ENCODE data around the gene SEZ6.

The SEZ6 gene

DNA sequence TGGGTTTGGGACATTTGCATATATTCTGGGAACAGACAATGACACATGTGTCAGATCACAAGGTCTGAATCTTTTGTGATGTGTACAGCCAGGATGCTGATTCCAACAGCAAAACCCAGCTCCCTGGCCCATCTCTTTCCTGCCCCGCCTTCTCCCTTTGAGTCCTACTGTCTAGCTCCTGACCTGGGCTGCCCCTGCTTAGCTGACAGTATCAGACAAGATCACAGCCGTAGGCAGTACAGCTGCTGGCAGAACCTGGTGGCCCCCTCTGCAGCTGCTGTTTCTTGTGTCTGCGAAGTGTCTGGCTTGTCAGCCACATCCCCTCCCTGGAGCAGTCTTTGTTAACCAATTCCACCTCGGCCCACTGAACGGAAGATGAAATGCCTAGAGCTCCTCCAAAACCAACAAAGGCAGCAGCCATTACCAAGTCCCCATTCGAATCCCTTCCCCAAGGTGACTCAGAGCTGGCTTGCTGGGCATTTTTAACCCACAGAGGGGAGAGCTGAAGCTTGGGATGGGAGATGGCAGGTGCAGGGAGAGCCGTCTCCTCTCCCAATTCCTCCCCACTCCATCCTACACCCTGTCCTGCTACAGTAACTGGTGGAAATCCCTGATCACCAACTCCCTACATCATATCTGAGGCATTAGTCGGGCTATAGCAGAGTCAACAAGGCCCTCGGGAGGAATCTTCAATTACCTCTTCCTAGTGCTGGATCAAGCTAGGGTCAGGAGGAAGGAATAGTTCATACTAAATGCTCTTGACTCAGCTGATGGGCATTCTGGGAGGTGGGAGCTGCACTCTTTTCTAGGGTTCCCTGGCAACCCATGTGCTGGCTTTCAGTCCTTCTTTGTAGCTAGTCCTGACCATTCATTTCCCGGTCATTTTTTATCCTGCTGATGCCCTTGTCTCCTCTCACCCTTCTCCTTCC lies 42.9 kb upstream of the SEZ6 start:
- peak; percentile 16 for FAIRE-seq
- TF ChIP-seq, protein P1, sequence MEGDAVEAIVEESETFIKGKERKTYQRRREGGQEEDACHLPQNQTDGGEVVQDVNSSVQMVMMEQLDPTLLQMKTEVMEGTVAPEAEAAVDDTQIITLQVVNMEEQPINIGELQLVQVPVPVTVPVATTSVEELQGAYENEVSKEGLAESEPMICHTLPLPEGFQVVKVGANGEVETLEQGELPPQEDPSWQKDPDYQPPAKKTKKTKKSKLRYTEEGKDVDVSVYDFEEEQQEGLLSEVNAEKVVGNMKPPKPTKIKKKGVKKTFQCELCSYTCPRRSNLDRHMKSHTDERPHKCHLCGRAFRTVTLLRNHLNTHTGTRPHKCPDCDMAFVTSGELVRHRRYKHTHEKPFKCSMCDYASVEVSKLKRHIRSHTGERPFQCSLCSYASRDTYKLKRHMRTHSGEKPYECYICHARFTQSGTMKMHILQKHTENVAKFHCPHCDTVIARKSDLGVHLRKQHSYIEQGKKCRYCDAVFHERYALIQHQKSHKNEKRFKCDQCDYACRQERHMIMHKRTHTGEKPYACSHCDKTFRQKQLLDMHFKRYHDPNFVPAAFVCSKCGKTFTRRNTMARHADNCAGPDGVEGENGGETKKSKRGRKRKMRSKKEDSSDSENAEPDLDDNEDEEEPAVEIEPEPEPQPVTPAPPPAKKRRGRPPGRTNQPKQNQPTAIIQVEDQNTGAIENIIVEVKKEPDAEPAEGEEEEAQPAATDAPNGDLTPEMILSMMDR (IDR thresholded peaks at IDR 0.05; ENCODE audit: insufficient read depth, missing control alignments): no peak
- no peak for DNase-seq (ENCODE audit: insufficient read length, low spot score)

DNA sequence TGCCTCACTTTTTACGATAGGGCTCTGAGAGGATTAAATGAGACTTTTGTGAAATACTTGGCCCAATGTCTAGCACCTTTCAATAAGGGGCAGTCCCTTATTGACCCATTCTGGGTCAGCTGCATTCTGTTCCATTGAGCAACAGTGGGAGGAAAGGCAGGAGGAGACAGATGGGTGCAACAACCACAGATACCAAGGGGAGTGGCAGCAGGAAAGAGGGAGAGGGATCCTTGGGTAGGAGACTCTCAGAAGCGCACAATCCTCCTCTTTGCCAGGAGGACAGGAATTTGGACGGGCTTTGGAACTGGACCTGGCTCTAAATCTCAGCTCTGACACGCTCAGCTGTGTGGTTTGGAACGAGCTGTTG lies 40.6 kb upstream of the SEZ6 start:
- DNase-seq (ENCODE audit: insufficient read length, low spot score) (no peak), FAIRE-seq (no peak)
- TF ChIP-seq, protein P1 (IDR thresholded peaks at IDR 0.05; ENCODE audit: insufficient read depth, missing control alignments): no peak

DNA sequence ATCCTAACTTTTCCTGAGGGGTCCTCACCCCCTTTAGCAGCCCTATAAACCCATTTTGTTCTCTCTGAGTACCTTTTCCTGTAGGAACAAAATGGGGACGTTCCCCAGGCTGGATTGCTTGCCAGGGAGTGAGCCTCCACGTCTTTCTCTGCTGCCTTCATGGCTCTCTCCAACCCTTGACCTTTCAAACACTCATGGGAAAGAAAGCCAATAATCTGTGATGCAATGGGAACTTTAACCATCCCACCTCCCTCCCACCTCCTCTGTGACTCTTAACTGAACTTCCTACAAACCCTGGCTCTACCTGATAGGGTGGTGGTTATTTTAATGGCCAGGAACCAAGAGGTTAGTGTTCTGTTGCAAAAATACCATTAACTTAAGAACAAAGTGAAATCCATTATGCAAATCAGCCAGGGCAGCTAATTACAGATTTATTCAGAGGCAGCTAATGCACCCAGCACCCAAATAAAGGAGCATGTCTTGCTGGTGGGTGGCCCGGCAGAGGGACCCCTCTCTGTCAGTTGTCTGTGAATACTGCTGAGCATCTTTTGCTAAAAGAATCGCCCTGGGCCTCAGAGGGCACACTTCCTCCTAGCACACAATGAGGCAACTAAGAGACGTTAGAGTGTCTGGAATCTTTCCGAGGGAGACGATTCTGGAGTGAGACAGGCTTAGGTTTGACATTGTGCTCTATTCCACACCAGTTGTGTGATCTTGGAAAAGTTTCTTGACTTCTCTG lies 40.1 kb upstream of the SEZ6 start:
- TF ChIP-seq, protein P1 (IDR thresholded peaks at IDR 0.05; ENCODE audit: insufficient read depth, missing control alignments): no peak
- no peak for DNase-seq (ENCODE audit: insufficient read length, low spot score)
- FAIRE-seq: no peak

DNA sequence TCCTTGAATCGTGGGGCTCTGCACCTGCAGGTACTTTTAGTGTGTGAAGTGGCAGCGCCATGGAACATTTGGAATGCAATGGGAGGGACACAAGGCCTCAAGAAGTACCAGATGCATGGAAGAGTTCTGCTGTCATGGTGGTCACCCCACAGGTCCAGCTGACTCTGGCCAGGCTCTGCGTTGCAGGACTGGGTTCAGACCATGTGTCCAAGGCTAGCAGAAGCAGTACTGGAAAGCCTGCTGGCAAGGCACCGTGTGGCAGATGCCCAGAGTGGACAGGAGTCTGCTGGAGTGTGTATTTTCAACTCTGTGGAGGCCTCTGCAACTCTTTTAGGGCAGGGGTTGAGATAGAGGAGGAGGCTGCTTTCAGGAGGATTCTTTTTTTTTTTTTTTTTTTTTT lies 39.2 kb upstream of the SEZ6 start:
- DNase-seq (ENCODE audit: insufficient read length, low spot score) (no peak), FAIRE-seq (no peak)
- TF ChIP-seq, protein P1 (IDR thresholded peaks at IDR 0.05; ENCODE audit: insufficient read depth, missing control alignments): no peak

DNA sequence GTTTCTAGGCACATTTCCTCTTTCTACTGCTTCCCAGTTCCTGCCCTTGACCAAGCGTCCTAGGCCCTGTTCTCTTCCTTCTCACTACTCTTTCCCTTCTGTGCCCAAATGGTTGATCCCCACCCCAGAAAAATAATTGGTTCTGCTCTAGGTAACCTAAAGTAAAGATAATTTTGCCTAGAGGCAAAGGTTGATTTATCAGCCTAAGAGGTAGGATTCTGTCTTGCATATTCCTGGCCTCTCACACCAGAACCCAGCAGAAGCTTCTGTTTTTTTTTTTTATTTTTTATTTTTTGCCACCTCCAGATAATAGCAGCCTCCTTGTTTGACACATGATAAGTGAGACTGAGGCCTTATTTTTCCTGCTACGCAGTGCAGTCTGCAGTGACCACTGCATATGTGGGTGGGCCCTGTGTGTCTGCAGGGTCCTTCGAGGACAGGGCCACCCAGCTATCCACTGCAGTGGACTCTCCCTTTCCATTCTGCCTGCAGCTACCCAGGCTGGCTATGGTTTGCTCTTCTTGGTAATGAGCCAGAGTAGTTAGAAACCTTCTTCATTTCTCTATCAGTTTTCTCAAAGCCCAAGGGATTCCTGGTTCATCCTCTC lies 37.8 kb upstream of the SEZ6 start:
- DNase-seq (ENCODE audit: insufficient read length, low spot score): no peak
- FAIRE-seq: no peak
- TF ChIP-seq, protein P1 (IDR thresholded peaks at IDR 0.05; ENCODE audit: insufficient read depth, missing control alignments): no peak

DNA sequence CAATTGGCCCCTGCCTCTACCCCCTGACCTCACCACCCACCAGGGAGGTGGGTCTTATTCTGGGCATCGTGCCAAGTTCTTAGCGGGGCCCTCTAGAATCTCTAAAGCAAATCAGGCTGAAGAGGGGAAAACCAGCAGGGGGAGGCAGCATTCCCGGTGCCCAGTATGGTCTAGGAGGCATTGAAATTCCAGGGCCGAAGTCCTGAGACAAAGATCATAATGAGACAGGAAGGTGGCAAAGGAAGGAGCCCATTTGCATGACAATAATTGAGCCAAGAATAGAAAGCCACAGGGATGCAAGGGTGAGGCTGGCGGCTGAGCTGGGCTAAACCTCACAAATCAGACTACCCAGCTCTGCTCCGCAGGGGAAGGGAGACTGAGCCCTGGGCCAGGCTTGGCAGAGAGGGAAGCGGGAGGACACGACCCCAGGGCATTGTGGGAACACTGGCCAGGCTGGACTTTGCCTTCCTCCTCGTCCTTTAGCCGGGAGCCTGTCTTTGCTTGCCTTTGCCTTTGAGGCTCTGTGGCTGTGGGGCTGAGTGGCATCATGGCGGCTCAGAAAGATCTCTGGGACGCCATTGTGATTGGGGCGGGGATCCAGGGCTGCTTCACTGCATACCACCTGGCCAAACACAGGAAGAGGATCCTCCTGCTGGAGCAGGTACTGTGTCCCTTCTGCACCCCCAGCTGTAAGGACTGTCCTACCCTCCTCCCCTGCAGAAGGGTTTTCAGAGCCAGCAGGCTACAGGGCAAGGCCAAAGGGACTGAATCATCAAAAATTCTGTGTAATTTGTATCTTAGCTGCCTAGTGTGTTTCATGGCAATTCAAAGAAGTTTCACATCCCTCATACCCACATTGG lies 37.1 kb upstream of the SEZ6 start, which contains the start of gene PIPOX:
Gene PIPOX (plus strand): TSS at position 463 of the 860 bp plus-strand sequence. CDS start 85 bp downstream, at position 548.
- peak; percentile 31 for DNase-seq (ENCODE audit: insufficient read length, low spot score)
- TF ChIP-seq, protein P1 (IDR thresholded peaks at IDR 0.05; ENCODE audit: insufficient read depth, missing control alignments): peak; percentile 76

More for the DNA sequence above, 37.1 kb upstream of the SEZ6 start, which contains the start of gene PIPOX:
- FAIRE-seq: no peak

All from D721Med (cell line).